Neural crest cell (in vitro differentiated cells): ENCODE results near the gene HMG20A. TPM values are rescaled to one million over a fixed set of nuclear protein-coding genes. Genes with fewer than 3 reads are reported as not detected.

Source experiments
- DNase-seq: peaks from one replicate; pipeline ENCODE4 v3.0.0; 2021; ENCODE audit warnings: low read depth, mixed read lengths, low spot score
- H3K27ac Mint-ChIP-seq: one replicate; pipeline ENCODE4 v1.8.0; 2021; ENCODE audit warnings: mild to moderate bottlenecking, mixed read lengths; ENCODE audit not compliant: unreplicated experiment
- H3K27me3 Mint-ChIP-seq: 2 replicates; pipeline ENCODE4 v1.8.0; 2021; ENCODE audit warnings: low read depth, mild to moderate bottlenecking, mixed read lengths
- H3K36me3 Mint-ChIP-seq: 2 replicates; pipeline ENCODE4 v1.8.0; 2021; ENCODE audit warnings: low read depth, mild to moderate bottlenecking, mixed read lengths
- H3K4me1 Mint-ChIP-seq: 2 replicates; pipeline ENCODE4 v1.8.0; 2021; ENCODE audit warnings: mixed read lengths
- H3K4me3 Mint-ChIP-seq: one replicate; pipeline ENCODE4 v1.8.0; 2021; ENCODE audit warnings: mild to moderate bottlenecking, mixed read lengths
- H3K9me3 Mint-ChIP-seq: 2 replicates; pipeline ENCODE4 v1.8.0; 2021; ENCODE audit warnings: mixed read lengths
- total RNA-seq: library from RNA; stranded (reverse); gene quantifications from 2 replicates; pipeline ENCODE4 v1.2.1, GENCODE V29; 2021
- TF ChIP-seq, protein P1 (sequence below): fragments of 200-600 bp; sonication (generic); conservative IDR thresholded peaks from 2 replicates; pipeline ENCODE4 v1.5.0; 2021; ENCODE audit warnings: antibody characterized with exemption, mild to moderate bottlenecking

The HMG20A gene
- total RNA-seq, 1 donor from 2014 or later: 67.2 TPM

DNA sequence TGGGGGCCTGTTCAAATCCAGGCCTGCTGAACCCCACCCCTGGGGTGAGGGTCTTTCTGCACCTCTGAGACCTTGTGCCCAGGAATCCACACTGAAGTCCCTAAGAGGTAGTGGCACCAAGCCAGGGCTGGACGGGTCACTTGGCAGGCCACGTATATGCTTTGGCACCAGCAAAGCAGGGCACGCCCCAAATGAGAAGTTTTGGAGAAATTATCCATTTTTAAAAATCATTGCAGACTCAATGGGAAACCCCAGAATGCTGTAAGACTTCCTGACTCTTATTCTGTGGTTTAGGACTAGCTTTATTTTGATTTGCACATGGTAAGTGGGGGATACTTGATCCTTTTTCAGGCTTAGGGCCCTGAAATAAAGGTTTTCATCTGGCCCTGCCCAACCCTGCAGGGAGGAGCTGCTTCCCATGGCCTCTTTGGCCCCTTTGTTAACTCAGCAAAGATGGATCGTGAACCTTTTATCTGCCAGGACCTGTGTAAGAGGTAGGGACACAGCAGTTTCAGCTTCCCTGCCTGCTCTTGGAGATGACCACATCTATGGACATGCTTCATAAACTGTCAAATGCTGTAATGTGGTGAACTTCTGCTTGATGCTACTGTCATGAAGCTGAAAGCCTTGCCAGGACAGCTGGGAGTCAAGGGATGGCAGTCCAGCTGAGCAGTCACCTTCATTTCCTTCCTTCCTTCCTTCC lies 88.0 kb downstream of the HMG20A start:
- TF ChIP-seq, protein P1, sequence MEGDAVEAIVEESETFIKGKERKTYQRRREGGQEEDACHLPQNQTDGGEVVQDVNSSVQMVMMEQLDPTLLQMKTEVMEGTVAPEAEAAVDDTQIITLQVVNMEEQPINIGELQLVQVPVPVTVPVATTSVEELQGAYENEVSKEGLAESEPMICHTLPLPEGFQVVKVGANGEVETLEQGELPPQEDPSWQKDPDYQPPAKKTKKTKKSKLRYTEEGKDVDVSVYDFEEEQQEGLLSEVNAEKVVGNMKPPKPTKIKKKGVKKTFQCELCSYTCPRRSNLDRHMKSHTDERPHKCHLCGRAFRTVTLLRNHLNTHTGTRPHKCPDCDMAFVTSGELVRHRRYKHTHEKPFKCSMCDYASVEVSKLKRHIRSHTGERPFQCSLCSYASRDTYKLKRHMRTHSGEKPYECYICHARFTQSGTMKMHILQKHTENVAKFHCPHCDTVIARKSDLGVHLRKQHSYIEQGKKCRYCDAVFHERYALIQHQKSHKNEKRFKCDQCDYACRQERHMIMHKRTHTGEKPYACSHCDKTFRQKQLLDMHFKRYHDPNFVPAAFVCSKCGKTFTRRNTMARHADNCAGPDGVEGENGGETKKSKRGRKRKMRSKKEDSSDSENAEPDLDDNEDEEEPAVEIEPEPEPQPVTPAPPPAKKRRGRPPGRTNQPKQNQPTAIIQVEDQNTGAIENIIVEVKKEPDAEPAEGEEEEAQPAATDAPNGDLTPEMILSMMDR: no peak
- no peak overlapping the region for H3K4me3 Mint-ChIP-seq
- peaks cover 64% of the 10 kb centered on the region for H3K4me1 Mint-ChIP-seq
- H3K36me3 Mint-ChIP-seq: peaks cover 6% of the 10 kb centered on the region
- H3K27me3 Mint-ChIP-seq: no peaks in the 10 kb centered on the region
- no peak for DNase-seq
- peaks cover 6% of the 10 kb centered on the region for H3K9me3 Mint-ChIP-seq
- peak overlapping the region; percentile 81 for H3K27ac Mint-ChIP-seq

DNA sequence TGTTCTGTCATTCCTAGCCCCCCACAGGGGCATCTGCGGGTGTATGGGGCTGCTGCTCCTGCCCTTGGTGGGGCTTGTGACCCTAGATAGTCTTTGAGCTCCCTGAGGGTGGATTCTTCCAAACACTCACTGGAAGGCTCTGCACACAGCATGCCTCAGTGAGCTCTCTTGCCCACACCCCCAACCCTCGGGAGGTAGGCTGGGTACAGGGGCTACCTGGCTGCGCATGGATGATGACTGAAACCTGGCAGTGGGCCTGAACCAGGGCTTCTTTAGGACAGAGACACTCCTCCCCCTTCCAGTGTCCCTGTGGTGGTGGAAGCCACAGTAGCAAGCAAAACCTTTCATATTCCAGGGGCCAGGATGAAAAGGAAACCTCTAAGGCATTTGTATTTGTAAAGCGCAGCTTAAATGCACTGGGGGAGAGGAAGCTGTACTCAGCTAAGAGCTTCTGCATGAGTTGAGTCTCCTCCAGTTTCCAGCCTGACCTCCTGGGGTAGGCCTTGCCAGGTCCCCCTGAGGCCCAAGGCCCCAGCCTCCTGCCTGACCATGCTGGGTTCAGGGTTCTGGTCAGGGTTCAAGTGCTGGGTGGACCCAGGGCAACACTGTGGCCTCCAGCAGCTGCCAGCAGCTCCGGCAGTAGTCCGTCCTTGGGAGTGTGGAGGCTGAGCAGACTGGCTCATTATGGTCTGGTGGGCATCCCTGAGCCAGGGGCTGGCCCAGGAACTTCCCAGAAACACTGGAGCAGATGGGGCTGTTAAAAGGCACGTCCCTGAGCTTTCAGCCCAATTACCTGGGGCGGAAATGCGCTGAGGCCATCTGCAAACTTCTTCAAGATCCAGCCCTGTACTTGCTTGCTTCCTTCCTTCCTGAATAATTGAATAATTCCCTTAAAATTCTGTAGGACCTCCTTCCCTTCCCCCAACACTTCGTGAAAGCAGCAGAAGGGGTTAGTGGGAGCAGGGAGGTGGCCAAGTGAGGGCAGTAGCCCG lies 89.7 kb downstream of the HMG20A start:
- peaks cover 6% of the 10 kb centered on the region for H3K36me3 Mint-ChIP-seq
- H3K4me1 Mint-ChIP-seq: peaks cover 61% of the 10 kb centered on the region
- H3K27ac Mint-ChIP-seq: no peak overlapping the region
- TF ChIP-seq, protein P1: no peak
- H3K9me3 Mint-ChIP-seq: peaks cover 6% of the 10 kb centered on the region
- no peak for DNase-seq
- no peaks in the 10 kb centered on the region for H3K27me3 Mint-ChIP-seq
- H3K4me3 Mint-ChIP-seq: no peak overlapping the region

DNA sequence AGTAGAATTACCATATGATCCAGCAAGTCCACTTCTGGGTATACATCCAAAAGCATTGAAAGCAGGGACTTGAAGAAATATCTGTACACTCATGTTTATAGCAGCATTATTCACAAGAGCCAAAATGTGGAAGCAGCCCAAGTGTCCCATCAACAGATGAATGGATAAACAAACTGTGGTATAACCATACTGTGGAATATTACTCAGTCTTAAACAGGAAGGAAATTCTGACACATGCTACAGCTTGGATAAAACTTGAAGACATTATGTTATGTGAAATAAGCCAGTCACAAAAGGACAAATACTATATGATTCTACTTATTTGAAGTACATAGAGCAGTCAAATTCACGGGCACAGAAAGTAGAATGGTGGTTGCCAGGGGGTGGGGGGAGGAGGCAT lies 91.2 kb downstream of the HMG20A start:
- H3K4me1 Mint-ChIP-seq: peaks cover 54% of the 10 kb centered on the region
- no peaks in the 10 kb centered on the region for H3K27me3 Mint-ChIP-seq
- no peak overlapping the region for H3K4me3 Mint-ChIP-seq
- DNase-seq: no peak
- peaks cover 6% of the 10 kb centered on the region for H3K36me3 Mint-ChIP-seq
- TF ChIP-seq, protein P1: no peak
- H3K27ac Mint-ChIP-seq: peak overlapping the region; percentile 51
- H3K9me3 Mint-ChIP-seq: peaks cover 6% of the 10 kb centered on the region

DNA sequence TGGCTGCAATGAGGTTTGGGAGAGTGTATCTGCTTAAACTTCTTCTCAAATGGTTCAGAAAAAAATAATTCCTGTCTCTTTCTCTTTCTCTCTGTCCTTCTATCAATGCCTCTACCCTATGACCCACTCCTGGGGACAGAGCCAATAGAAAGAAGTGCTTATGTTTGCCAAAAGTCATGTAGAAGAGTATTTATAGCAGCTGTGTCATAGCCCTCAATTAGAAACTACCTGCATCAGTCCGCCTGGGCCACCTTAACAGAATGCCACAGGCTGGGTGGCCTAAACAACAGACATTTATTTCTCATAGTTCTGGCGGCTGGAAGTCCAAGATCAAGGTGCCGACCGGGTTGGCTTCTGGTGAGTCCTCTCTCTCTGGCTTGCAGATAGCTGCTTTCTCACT lies 92.5 kb downstream of the HMG20A start:
- Mint-ChIP-seq H3K4me3 (no peak overlapping the region), H3K4me1 (peaks cover 46% of the 10 kb centered on the region), H3K27me3 (no peaks in the 10 kb centered on the region), H3K9me3 (peaks cover 6% of the 10 kb centered on the region), H3K27ac (no peak overlapping the region), H3K36me3 (peaks cover 6% of the 10 kb centered on the region)
- DNase-seq: no peak
- TF ChIP-seq, protein P1: no peak

DNA sequence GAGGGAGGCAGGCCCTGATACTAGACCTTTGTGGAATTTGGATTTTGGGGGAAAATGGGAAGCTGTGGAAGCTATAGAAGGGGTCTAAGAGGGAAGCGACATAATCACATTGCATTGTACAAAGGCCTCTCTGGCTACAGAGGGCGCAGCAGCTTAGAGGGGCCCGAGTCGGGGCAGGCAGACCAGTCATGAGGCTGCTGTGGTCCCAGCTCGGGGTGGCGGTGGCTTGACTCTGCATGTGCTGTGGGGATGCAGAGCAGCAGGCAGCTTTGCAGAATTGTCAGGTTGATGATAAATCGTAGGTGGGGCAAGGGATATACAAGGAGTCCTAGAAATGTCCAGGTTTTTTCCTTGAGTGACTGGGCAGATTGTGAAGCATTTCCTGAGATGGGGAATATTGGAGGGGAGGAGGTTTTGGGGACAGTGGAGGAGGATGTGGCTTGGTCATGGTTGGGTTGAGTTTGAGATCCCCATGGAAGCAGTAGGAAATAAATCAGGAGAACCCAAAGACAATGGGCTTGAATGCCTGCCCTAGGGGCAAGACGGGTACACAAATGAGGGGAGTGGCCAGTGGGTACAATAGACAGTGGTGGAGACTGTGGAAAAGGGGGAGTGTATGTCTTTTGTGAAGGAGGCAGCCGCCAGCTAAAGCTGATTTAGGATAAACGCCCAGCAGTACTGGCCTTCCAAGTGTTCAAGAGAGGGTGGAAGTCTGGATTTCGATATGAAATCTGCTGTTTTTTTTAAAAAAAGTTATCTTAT lies 94.1 kb downstream of the HMG20A start:
- H3K4me3 Mint-ChIP-seq: no peak overlapping the region
- H3K4me1 Mint-ChIP-seq: peaks cover 44% of the 10 kb centered on the region
- peaks cover 6% of the 10 kb centered on the region for H3K9me3 Mint-ChIP-seq

More for the DNA sequence above, 94.1 kb downstream of the HMG20A start:
- Mint-ChIP-seq H3K27me3 (no peaks in the 10 kb centered on the region), H3K27ac (peak overlapping the region; percentile 40), H3K36me3 (peaks cover 6% of the 10 kb centered on the region)
- DNase-seq: no peak
- TF ChIP-seq, protein P1: no peak
